HG03558 (cell line): ENCODE measurements around the gene TUFM.
"Not testable (repeated sequence)": the region's sequence is repeated elsewhere in the genome, so short reads cannot be mapped to it uniquely, and the experiment has no call there.

Experiments used
- ATAC-seq: cut with Tn5 transposase; IDR thresholded peaks from one replicate; pipeline ENCODE4 v1.9.1; 2021; ENCODE audit warnings: moderate number of reproducible peaks; ENCODE audit not compliant: unreplicated experiment; ENCODE audit errors: extremely low read depth

The TUFM gene

GRCh38 chr16:28846080-28846932, at the start of gene TUFM:
Gene TUFM (minus strand): TSS chr16:28846348. CDS start chr16:28846269, 79 bp downstream.
- peak; percentile 66 for ATAC-seq

GRCh38 chr16:28895609-28896008, 49.5 kb upstream of the TUFM start:
- ATAC-seq = no peak

DNA sequence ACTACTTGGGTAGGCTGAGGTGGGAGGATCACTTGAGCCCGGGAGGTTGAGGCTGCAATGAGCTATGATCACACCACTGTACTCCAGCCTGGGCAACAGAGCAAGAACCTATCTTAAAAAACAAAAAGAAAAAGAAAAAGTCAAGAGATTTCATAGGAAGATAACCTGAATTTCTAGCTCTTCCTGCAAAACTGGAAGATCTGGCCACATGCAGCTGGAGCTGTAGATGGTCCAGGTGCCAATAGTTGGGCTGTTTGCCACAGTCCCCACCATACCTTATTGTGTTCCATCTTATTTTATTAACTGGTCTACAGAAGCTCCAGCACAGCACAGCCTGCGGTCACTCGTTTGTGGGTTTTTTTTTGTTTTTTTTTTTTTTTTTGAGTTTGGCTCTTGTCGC, 47.1 kb upstream of the TUFM start:
- no peak for ATAC-seq

GRCh38 chr16:28891964-28892890, 46.1 kb upstream of the TUFM start:
- no peak for ATAC-seq

DNA sequence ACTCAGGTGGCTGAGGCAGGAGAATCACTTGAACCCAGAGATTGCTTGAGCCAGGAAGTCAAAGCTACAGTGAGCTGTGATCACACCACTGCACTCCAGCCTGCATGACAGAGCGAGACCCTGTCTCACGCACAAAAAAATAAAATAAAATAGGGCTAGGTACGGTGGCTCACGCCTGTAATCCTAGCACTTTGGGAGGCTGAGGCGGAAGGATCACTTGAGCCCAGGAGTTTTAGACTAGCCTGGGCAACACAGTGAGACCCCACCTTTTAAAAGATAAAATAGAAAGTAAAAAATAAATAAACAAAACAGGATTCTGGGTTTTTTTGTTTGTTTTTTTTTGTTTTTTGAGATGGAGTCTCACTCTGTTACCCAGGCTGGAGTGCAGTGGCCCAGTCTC, 44.2 kb upstream of the TUFM start:
- ATAC-seq = not testable (repeated sequence)

DNA sequence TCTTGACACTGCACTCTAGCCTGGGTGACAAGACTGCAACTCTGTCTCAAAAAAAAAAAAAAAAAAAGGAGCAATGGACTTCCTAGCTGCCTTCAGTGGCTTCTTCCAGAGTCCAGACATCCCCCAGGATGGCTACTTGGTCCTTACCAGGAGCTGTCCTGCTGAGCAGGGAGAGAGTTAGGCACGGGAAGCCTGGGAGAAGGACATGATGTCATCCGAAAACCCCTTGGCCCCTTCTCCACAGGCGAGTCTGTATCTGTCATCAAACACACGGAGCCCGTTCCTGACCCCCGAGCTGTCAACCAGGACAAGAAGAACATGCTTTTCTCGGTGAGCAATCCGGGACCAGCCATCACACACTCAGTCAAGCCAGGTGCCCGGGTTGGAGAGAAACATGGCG, 40.8 kb upstream of the TUFM start:
- no peak for ATAC-seq

DNA sequence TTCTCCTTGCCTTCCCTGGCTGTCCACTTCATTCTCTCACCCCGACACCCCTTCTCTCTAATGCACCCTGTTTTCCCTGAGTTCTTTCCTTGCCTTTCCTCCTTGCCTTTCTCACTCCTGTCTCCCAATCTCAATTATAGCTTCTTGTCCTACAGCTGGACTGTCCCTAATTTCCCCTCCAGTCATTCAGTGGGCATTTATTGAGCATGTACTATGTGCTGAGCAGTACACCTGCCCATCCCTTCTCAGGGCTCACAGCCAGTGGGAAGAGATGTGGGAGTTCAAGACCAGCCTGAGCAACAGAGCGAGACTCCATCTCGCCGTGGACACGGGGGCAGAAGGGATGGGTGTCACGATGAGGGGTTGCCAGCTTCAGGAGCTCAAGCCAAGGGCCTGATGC, 37.9 kb upstream of the TUFM start:
- no peak for ATAC-seq

GRCh38 chr16:28883221-28883996, 37.3 kb upstream of the TUFM start:
- no peak for ATAC-seq

GRCh38 chr16:28882551-28883160, 36.5 kb upstream of the TUFM start:
- no peak for ATAC-seq

GRCh38 chr16:28881565-28881964, 35.4 kb upstream of the TUFM start:
- not testable (repeated sequence) for ATAC-seq

DNA sequence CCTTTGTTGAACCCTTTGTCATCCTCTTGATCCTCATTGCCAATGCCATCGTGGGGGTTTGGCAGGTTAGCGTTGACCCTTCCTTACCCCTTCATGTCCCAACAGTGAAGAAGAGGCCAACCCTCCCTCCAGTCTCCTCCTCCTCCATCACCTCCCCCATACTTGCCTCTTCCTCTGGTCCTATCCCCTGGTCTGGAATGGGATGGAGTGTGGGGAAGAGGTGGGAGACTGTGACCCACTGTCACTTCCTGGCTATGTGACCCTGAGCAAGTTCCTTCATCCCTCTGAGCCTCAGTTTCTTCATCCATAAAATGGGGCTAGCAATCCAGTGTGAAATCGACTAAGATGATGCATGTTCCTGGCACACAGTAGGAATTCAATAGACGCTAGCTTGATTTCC, 34.8 kb upstream of the TUFM start:
- no peak for ATAC-seq

GRCh38 chr16:28880589-28880915, 34.4 kb upstream of the TUFM start:
- no peak for ATAC-seq

- no peak for ATAC-seq
Measured at GRCh38 chr16:28879841-28880588, 33.9 kb upstream of the TUFM start.

- no peak for ATAC-seq
Measured at GRCh38 chr16:28879261-28879840, 33.2 kb upstream of the TUFM start.

- ATAC-seq = no peak
Measured at GRCh38 chr16:28878083-28878926, 32.2 kb upstream of the TUFM start, which contains the start of gene ATP2A1. Gene ATP2A1 (plus strand): TSS chr16:28878488. CDS start chr16:28878672, 184 bp downstream.

GRCh38 chr16:28877655-28878000, 31.5 kb upstream of the TUFM start:
- ATAC-seq = no peak

DNA sequence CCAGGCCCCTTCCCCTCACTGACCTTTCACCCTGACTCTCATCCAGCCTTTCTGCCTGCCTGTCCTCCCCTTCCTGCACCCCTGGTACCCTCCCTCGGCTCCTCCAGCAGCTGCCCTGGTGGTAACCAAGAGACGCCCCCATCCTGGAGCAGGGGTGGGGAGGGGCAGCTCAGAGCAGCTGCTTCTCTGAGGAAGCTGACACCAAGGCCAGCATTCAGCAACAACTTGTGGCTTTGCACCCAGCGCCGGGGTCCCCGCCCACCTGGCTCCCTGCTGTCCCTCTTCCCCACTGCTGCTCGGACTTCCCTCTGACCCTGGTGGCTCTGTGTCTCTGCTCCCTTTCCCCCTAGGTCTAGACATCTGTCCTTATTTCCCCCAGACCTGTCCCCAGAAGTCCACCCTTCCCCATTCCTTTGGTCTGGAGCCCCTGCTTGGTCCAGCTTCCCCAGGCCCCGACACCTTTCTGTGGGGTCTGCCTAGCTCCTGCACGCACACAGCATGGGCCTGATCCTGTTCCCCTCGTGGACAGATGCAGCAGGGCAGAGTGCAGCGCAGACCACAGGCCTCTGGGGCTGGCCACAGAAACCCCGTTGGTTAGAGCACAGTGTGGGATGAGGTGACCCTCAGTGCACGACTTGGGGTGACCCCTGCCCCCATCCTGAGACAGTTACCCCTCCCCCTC, 31.0 kb upstream of the TUFM start:
- no peak for ATAC-seq
